Frontal cortex (tissue), 4 donors: Measurements from ENCODE around the gene PCDH17. TPM values are rescaled to one million over a fixed set of nuclear protein-coding genes. Genes with fewer than 3 reads are reported as not detected.

Experiments used
- DNase-seq, 2 donors: peaks; one replicate each; pipeline ENCODE4 v3.0.0; 2012; ENCODE audit warnings: low spot score in 2 of 2
- FAIRE-seq: peaks from 2 replicates; lab custom pipeline; 2012; peaks lifted over from hg19 to GRCh38; lab: Jason Lieb, UNC
- total RNA-seq: library from RNA; depleted of rRNA; stranded (reverse); fragments of >200 nt; gene quantifications from one replicate; pipeline ENCODE4 v1.2.3, GENCODE V29; 2014
- donor health status: control.
- donor health status: control.
- donor health status: control.

PCDH17 gene
- total RNA-seq, 1 donor from 2014 or later = 94.2 TPM

- no peak for FAIRE-seq
- no peak for DNase-seq
These were observed 3.3 kb downstream of the PCDH17 start for GRCh38 chr13:57634839-57635165.

- no peak for FAIRE-seq
- DNase-seq = no peak
These were observed 4.1 kb downstream of the PCDH17 start for GRCh38 chr13:57635541-57636085.

GRCh38 chr13:57636816-57637215, 5.3 kb downstream of the PCDH17 start:
- DNase-seq = no peak
- FAIRE-seq = no peak

GRCh38 chr13:57637515-57637914, 6.0 kb downstream of the PCDH17 start:
- FAIRE-seq = no peak
- DNase-seq = no peak

- no peak for DNase-seq
- no peak for FAIRE-seq
These were observed 6.8 kb downstream of the PCDH17 start for GRCh38 chr13:57638186-57638890.

- DNase-seq (no peak), FAIRE-seq (no peak)
These were observed 9.1 kb downstream of the PCDH17 start for GRCh38 chr13:57640607-57641006.

- FAIRE-seq = no peak
- DNase-seq = no peak
These were observed 9.5 kb downstream of the PCDH17 start for GRCh38 chr13:57641051-57641450.

- DNase-seq = no peak
- FAIRE-seq = no peak
These were observed 12.6 kb downstream of the PCDH17 start for GRCh38 chr13:57644106-57644505.

- DNase-seq (no peak), FAIRE-seq (no peak)
These were observed 21.9 kb downstream of the PCDH17 start for GRCh38 chr13:57653229-57653989.

GRCh38 chr13:57665481-57665880, 33.9 kb downstream of the PCDH17 start:
- no peak for DNase-seq
- FAIRE-seq = no peak

- no peak for DNase-seq
- FAIRE-seq = peak; percentile 10
These were observed 34.8 kb downstream of the PCDH17 start for GRCh38 chr13:57666131-57666953.

GRCh38 chr13:57672168-57672567, 40.6 kb downstream of the PCDH17 start:
- DNase-seq (no peak), FAIRE-seq (no peak)

GRCh38 chr13:57673197-57673596, 41.7 kb downstream of the PCDH17 start:
- DNase-seq (no peak), FAIRE-seq (no peak)

- FAIRE-seq (no peak), DNase-seq (no peak)
These were observed 44.0 kb downstream of the PCDH17 start for GRCh38 chr13:57675526-57675925.

- no peak for DNase-seq
- FAIRE-seq = no peak
These were observed 49.1 kb downstream of the PCDH17 start for GRCh38 chr13:57680609-57681008.

GRCh38 chr13:57682128-57682716, 50.7 kb downstream of the PCDH17 start:
- FAIRE-seq (no peak), DNase-seq (no peak)

GRCh38 chr13:57698851-57699250, 67.3 kb downstream of the PCDH17 start:
- DNase-seq (no peak), FAIRE-seq (no peak)

- no peak for DNase-seq
These were observed 72.5 kb downstream of the PCDH17 start for GRCh38 chr13:57704031-57704430.

GRCh38 chr13:57716295-57716694, 84.8 kb downstream of the PCDH17 start:
- FAIRE-seq (no peak), DNase-seq (no peak)

More at GRCh38 chr13:57704031-57704430, 72.5 kb downstream of the PCDH17 start:
- no peak for FAIRE-seq
